ENCODE measurements around the gene SH3PXD2A. TPM values are rescaled to one million over a fixed set of nuclear protein-coding genes. Genes with fewer than 3 reads are reported as not detected.

Gene SH3PXD2A
- total and polyA plus RNA-seq, 7 donors, result 19.0 to 58.2 (median 24.5) TPM

DNA sequence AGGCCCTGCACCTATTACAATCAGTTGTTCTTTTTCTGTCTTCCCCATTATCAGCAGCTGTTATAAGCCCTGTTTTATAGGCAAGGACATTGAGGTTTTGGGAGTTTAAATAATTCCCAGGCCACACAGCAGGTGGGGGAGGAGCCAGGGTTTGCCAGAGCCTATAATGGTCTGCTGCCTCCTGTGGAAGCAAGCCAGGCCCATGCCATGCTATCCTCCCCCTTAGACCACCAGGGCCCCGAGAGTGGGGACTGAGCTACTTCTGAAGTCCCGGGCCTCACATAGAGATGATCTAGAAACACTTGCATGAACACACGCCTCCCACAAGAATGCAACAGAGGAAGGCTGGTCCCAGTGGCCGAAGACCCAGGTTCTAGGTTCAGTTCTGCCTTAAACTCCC, 141.7 kb downstream of the SH3PXD2A start:
- WGBS, 2 donors, result 87 to 88% methylated on average over 4 of the region's 4 CpGs
- intact Hi-C loops (cut with DNase I), result loop anchor here (1.0 kb wide), 1 partner anchor 146 kb away; no protein-coding TSS in a partner anchor
- no peak for DNase-seq
- H3K9me3 ChIP-seq, result no peaks in the 10 kb centered on the region
- peaks cover 0 to 16% (median 0%) of the 10 kb centered on the region in 4 donors for H3K4me1 ChIP-seq
- H3K36me3 ChIP-seq, result no peaks in the 10 kb centered on the region
- H3K4me3 ChIP-seq, result no peak overlapping the region
- no peaks in the 10 kb centered on the region for H3K27me3 ChIP-seq
- TF ChIP-seq EP300 (IDR thresholded peaks at IDR 0.05), result no peak
- no peak for TF ChIP-seq POLR2AphosphoS5 (IDR thresholded peaks at IDR 0.05)
- no peak for TF ChIP-seq CTCF (IDR thresholded peaks at IDR 0.05)
- no peak for TF ChIP-seq POLR2A (IDR thresholded peaks at IDR 0.05)
- peak overlapping the region in 1 of 4 donors; percentile 23 for H3K27ac ChIP-seq

- Histone ChIP-seq H3K4me3 (no peak overlapping the region), H3K27ac (peak overlapping the region in 2 of 4 donors; percentile 17 to 19), H3K9me3 (no peaks in the 10 kb centered on the region), H3K4me1 (peaks cover 0 to 16% (median 0%) of the 10 kb centered on the region in 4 donors), H3K36me3 (no peaks in the 10 kb centered on the region), H3K27me3 (no peaks in the 10 kb centered on the region)
- TF ChIP-seq EP300 (IDR thresholded peaks at IDR 0.05) (no peak), POLR2AphosphoS5 (IDR thresholded peaks at IDR 0.05) (no peak), CTCF (IDR thresholded peaks at IDR 0.05) (peak; percentile 90 to 97 (median 93)), POLR2A (IDR thresholded peaks at IDR 0.05) (no peak)
- intact Hi-C loops (cut with DNase I), result loop anchor here (1.0 kb wide), 1 partner anchor 146 kb away; no protein-coding TSS in a partner anchor
- peak; percentile 91 for DNase-seq
- 17 to 19% methylated on average over 8 of the region's 8 CpGs for WGBS, 2 donors
These were observed 142.4 kb downstream of the SH3PXD2A start for GRCh38 chr10:103712898-103713498.

- WGBS, 2 donors, result 43 to 70% methylated on average over 5 of the region's 5 CpGs
- intact Hi-C loops (cut with DNase I), result no loop called here
- no peaks in the 10 kb centered on the region for H3K27me3 ChIP-seq
- peaks cover 0 to 16% (median 0%) of the 10 kb centered on the region in 4 donors for H3K4me1 ChIP-seq
- H3K9me3 ChIP-seq, result no peaks in the 10 kb centered on the region
- H3K36me3 ChIP-seq, result no peaks in the 10 kb centered on the region
- H3K27ac ChIP-seq, result peak overlapping the region in 2 of 4 donors; percentile 17 to 19
- TF ChIP-seq CTCF (IDR thresholded peaks at IDR 0.05) (no peak), EP300 (IDR thresholded peaks at IDR 0.05) (no peak), POLR2A (IDR thresholded peaks at IDR 0.05) (no peak), POLR2AphosphoS5 (IDR thresholded peaks at IDR 0.05) (no peak)
- H3K4me3 ChIP-seq, result no peak overlapping the region
- no peak for DNase-seq
These were observed 143.2 kb downstream of the SH3PXD2A start for GRCh38 chr10:103712146-103712545.

GRCh38 chr10:103711351-103711994, 143.9 kb downstream of the SH3PXD2A start:
- no peak for DNase-seq
- no peaks in the 10 kb centered on the region for H3K27me3 ChIP-seq
- H3K27ac ChIP-seq, result no peak overlapping the region
- H3K4me1 ChIP-seq, result peaks cover 0 to 13% (median 0%) of the 10 kb centered on the region in 4 donors
- H3K4me3 ChIP-seq, result no peak overlapping the region
- no peaks in the 10 kb centered on the region for H3K36me3 ChIP-seq
- no peaks in the 10 kb centered on the region for H3K9me3 ChIP-seq
- TF ChIP-seq CTCF (IDR thresholded peaks at IDR 0.05) (no peak), POLR2A (IDR thresholded peaks at IDR 0.05) (no peak), POLR2AphosphoS5 (IDR thresholded peaks at IDR 0.05) (no peak), EP300 (IDR thresholded peaks at IDR 0.05) (no peak)
- intact Hi-C loops (cut with DNase I), result no loop called here
- 88 to 92% methylated on average over 15 of the region's 15 CpGs for WGBS, 2 donors

Data from sigmoid colon (tissue), 7 donors.